Dermis microvascular lymphatic vessel endothelial cell (primary cell): ENCODE data around the gene JAM2. TPM values are rescaled to one million over a fixed set of nuclear protein-coding genes. Genes with fewer than 3 reads are reported as not detected.
"Not testable (repeated sequence)": the region's sequence is repeated elsewhere in the genome, so short reads cannot be mapped to it uniquely, and the experiment has no call there.

Experiments
- DNase-seq, 2 donors: peaks; one replicate each; pipeline versions ENCODE4 v3.0.0 to v3.0.0-alpha.2; 2010; ENCODE audit warnings: low read depth in 2 of 2
- total RNA-seq: library from RNA; depleted of rRNA; stranded (reverse); fragments of >200 nt; gene quantifications from 2 replicates; pipeline ENCODE4 v1.2.1, GENCODE V29; 2014

The JAM2 gene
- total RNA-seq = 0.51 and 1.4 TPM in 2 replicates

GRCh38 chr21:25638660-25639550 is at the start of gene JAM2:
JAM2 (plus strand) TSS chr21:25639258; CDS start chr21:25639822, 564 bp downstream.
- DNase-seq = no peak

GRCh38 chr21:25589887-25590286 is 49.2 kb upstream of the JAM2 start:
- no peak for DNase-seq

- DNase-seq = peak; percentile 70 to 80
These were observed 31.7 kb upstream of the JAM2 start, which contains the start of gene MRPL39 for GRCh38 chr21:25607151-25608043. MRPL39 (minus strand) TSS chr21:25607481; CDS start chr21:25607475, 6 bp downstream.

DNA sequence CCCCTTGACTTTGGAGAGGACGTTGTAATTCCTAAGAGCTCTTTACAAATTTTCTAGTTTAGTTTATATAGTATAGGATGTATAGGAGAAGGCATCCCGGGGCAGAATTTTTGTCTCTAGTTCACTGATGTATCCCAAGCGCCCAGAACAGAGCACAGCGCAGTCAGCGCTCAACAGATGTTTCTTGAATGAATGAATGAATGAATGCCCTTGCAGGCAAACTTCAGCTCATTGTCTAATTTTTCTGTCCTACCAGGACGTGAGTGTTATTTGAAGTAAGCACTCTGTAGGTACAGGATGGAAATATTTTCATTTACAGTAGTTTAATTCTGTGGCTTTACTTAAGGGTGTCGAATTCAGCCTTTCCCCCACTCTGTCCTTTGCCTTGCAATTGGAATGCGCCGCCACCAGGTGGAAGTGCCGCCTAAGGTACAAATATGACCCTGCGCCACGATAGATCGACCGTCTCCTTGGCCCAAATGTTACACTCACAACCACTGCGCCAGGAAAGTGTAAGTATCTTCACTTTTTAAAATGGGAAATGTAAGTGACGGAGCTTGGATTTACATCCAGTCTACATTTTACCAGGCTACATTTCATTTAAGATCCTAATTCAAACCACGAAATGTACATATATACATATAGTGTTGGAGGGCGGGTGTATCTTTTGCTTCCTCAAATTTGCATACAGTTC is 30.9 kb upstream of the JAM2 start:
- DNase-seq = peak; percentile 54 to 82

DNA sequence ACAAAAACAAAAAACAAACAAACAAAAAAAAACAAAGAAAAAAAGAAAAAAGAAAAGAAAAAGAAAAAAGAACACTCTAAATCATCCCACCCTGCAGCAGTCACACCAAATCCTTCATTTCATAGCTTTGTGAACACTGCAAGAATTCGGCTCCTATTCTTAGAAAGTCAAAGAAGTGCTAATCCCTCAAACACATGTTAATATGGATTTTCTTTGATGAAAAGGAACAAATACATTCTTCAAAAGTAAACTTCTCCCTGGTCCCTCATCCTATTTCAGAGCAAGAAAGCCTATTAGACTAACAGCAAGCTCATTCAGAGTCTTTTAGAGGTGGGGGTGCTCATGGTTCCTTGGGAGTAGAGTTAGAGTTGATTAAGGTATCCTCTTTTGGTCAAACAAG is 24.6 kb upstream of the JAM2 start:
- DNase-seq = no peak

- no peak for DNase-seq
These were observed 23.2 kb upstream of the JAM2 start for GRCh38 chr21:25615880-25616279.

GRCh38 chr21:25619198-25619597 is 19.9 kb upstream of the JAM2 start:
- DNase-seq = no peak

GRCh38 chr21:25624511-25624910 is 14.5 kb upstream of the JAM2 start:
- no peak for DNase-seq

DNA sequence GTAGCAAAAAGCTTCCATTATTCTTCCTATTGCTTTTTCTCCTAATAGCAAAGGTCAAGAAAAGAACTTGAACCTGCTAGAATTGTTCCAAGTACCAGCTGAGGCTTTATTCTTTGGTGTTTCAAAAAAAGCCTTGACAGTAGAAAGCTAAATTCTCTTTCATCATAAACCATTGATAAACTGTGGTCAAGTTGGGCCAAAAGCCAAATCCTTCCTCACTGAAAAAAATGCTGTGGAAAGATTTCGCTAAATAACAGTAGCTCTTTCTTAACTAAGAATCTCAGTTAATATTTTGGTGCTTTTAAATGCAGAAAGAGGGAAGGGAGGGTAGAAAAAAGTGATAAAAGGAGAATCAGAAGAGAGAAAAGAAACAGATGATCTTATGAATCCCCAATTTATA is 14.0 kb upstream of the JAM2 start:
- no peak for DNase-seq

DNA sequence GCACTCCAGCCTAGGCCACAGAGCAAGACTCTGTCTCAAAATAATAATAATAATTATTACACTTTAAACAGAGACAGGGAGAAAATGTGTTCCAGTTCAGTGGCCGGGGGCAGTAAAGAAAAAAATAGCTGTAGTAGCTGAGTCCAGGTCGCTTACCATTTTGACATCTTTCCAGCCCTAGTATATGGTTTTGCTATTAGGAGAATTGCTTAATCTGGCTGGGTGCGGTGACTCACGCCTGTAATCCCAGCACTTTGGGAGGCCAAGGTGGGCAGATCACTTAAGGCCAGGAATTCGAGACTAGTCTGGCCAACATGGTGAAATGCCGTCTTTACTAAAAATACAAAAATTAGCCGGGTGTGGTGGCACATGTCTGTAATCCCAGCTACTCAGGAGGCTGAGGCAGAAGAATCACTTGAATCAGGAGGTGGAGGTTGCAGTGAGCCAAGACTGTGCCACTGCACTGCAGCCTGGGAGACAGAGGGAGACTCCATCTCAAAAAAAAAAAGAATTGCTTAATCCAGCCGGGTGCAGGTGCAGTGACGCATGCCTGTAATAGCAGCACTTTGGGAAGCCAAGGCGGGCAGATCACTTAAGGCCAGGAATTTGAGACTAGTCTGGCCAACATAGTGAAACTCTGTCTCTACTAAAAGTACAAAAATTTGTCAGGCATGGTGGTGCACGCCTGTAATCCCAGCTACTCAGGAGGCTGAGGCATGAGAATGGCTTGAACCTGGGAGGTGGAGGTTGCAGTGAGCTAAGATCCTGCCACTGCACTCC is 13.1 kb upstream of the JAM2 start:
- DNase-seq = not testable (repeated sequence)

GRCh38 chr21:25626757-25627156 is 12.3 kb upstream of the JAM2 start:
- DNase-seq = peak in 1 of 2 donors; percentile 43

GRCh38 chr21:25632296-25632695 is 6.8 kb upstream of the JAM2 start:
- DNase-seq = no peak

- DNase-seq = no peak
These were observed 3.7 kb upstream of the JAM2 start for GRCh38 chr21:25635310-25635709.

DNA sequence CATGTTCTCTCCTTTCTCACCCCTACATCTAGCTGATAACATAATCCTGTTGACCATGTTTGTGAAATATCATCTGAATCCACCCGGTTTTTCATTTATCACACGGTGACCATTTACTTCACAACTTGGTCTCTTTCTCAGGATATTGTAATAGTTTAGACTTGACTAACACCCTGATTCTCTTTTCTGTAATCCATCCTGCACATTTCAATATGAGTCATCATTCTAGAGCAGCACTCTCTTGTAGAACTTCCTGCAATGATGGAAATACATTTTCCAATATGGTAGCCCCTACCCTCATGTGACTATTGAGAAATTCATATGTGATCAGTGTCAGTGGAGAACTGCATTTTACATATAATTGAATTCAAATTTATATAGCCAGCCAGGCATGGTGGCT is 2.3 kb upstream of the JAM2 start:
- no peak for DNase-seq

- no peak for DNase-seq
These were observed 1.0 kb upstream of the JAM2 start for GRCh38 chr21:25637851-25638659.

GRCh38 chr21:25639551-25640201 is 618 bp downstream of the JAM2 start:
- DNase-seq = peak in 1 of 2 donors; percentile 22

GRCh38 chr21:25640202-25640942 is 1.3 kb downstream of the JAM2 start:
- DNase-seq = no peak

DNA sequence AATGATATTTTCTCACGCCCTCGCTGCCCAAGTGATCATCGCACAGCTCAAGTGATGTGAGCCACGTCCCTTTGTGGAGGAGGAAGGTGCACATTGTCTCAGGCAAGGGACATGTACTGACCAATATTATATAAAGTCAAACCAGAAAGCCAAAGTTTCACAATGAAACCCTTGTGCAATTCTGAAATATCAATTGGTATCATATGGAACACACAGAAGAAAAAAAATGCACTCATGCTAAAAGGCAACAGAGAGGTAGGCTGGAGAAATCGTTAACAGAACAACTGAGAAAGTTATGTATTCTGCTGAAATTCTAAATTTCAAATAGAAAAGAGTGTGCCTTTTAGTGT is 1.9 kb downstream of the JAM2 start:
- no peak for DNase-seq

GRCh38 chr21:25643486-25643885 is 4.4 kb downstream of the JAM2 start:
- no peak for DNase-seq
